Measurements from ENCODE around the gene CD177.
"Not testable (repeated sequence)": the region's sequence is repeated elsewhere in the genome, so short reads cannot be mapped to it uniquely, and the experiment has no call there.

Gene CD177

DNA sequence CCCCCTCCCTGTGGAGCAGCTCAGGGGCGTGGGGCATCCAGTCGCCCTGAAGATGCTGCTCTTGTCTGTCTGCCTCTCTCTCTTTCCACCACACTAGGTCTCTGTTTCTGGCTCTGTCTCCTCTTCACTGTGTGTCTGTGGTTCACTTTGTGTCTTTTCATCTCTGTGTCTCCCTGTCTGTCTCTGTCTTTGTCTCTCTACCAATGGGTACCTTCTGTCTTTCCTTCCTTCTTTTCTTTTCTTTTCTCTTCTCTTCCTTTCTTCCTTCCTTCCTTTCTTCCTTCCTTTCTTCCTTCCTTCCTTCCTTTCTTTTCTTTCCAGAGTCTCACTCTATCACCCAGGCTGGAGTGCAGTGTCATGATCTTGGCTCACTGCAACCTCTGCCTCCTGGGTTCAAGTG lies 13.4 kb upstream of the CD177 start:
- not testable (repeated sequence) for H3K9ac ChIP-seq (ENCODE audit: low read length); DNase-seq; H3K4me2 ChIP-seq (ENCODE audit: low read depth, low read length); H3K4me3 ChIP-seq (ENCODE audit: low read length); H3K27me3 ChIP-seq (replicated peaks; ENCODE audit: insufficient read depth, low read length); H3K9me2 ChIP-seq (replicated peaks; ENCODE audit: insufficient read depth, low read length); H3K27ac ChIP-seq (ENCODE audit: low read length); H3K79me2 ChIP-seq (ENCODE audit: low read length); H4K20me1 ChIP-seq (ENCODE audit: insufficient read depth, low read length); H3K9me3 ChIP-seq (replicated peaks; ENCODE audit: insufficient read depth, low read length); H3K36me3 ChIP-seq (replicated peaks; ENCODE audit: insufficient read depth, low read length); H3F3A ChIP-seq (ENCODE audit: insufficient read depth, low read length); H3K4me1 ChIP-seq (ENCODE audit: low read length); H2AFZ ChIP-seq (ENCODE audit: low read length)

DNA sequence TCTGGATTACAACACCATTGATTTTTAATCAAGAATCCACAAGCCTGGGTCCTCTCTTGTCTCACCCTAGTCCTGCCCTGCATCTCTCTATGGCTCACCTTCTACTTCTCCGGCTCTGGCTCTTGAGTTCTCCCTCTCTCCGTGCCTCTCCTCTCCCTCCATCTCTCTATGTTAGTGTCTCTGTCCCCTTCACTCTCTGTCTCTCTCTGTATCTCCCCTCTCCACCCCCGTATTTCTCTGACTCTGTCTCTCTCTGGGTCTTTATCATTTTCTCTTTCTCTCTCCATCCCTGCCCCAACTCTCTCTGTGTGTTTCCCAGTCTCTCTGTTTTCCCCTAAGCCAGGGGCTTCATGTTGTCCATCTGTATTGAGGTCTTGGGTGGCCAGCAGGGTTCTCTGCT lies 12.4 kb upstream of the CD177 start:
- not testable (repeated sequence) for H3K27me3 ChIP-seq (replicated peaks; ENCODE audit: insufficient read depth, low read length); H3K4me1 ChIP-seq (ENCODE audit: low read length); H3K4me3 ChIP-seq (ENCODE audit: low read length); H3K9ac ChIP-seq (ENCODE audit: low read length); H3K79me2 ChIP-seq (ENCODE audit: low read length); H2AFZ ChIP-seq (ENCODE audit: low read length); H3K27ac ChIP-seq (ENCODE audit: low read length); H4K20me1 ChIP-seq (ENCODE audit: insufficient read depth, low read length); DNase-seq; H3K36me3 ChIP-seq (replicated peaks; ENCODE audit: insufficient read depth, low read length); H3K9me2 ChIP-seq (replicated peaks; ENCODE audit: insufficient read depth, low read length); H3K4me2 ChIP-seq (ENCODE audit: low read depth, low read length); H3F3A ChIP-seq (ENCODE audit: insufficient read depth, low read length); H3K9me3 ChIP-seq (replicated peaks; ENCODE audit: insufficient read depth, low read length)

DNA sequence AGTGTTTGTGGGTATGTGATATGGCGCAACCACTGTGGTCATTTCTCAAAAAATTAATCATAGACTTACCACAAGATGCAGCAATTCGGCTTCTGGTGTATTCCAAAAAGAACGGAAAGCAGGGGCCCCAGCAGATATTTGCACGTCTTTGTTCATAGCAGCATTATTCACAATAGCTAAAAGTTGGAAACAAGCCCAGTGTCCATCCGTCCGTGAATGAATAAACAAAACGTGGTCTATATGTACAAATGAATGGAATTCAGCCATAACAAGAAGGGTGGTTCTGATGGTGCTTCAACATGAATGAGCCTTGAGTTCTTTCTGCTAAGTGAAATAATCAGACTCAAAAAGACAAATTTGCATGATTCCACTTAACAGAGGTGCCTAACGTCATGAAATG lies 11.4 kb upstream of the CD177 start:
- not testable (repeated sequence) for H3K9ac ChIP-seq (ENCODE audit: low read length); H3K79me2 ChIP-seq (ENCODE audit: low read length); DNase-seq; H3K27me3 ChIP-seq (replicated peaks; ENCODE audit: insufficient read depth, low read length); H4K20me1 ChIP-seq (ENCODE audit: insufficient read depth, low read length); H3K36me3 ChIP-seq (replicated peaks; ENCODE audit: insufficient read depth, low read length); H3K9me3 ChIP-seq (replicated peaks; ENCODE audit: insufficient read depth, low read length); H3K4me2 ChIP-seq (ENCODE audit: low read depth, low read length); H2AFZ ChIP-seq (ENCODE audit: low read length); H3K27ac ChIP-seq (ENCODE audit: low read length); H3K9me2 ChIP-seq (replicated peaks; ENCODE audit: insufficient read depth, low read length); H3K4me1 ChIP-seq (ENCODE audit: low read length); H3K4me3 ChIP-seq (ENCODE audit: low read length); H3F3A ChIP-seq (ENCODE audit: insufficient read depth, low read length)

DNA sequence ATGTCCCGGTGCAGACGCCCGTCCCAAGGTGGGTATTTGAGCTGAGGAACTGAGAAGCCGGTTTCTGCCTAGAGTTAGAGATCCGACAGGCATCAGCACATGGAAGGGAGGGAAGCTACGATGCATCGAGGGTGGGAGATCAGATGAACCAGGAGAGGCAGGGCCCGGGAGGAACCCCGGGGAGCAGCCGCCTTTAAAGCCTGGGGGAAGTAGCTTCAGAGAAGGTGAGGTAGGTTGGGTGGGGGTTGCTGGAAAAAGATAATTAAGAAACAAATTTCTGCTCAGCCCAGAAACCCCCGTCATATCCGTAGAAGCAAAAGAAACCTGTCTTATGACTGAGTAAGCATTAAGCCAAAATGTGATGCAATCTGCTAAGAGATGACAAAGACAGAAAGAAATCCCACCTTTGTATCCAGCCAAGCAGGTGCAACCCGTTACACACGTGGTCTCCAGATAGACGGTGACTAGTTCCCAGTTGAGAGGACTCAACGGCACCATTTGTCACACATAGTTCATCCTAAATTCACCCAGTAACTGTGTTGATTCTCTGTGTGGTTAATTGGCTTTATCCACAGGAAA lies 9.1 kb upstream of the CD177 start:
- not testable (repeated sequence) for DNase-seq; H2AFZ ChIP-seq (ENCODE audit: low read length); H4K20me1 ChIP-seq (ENCODE audit: insufficient read depth, low read length); H3K27ac ChIP-seq (ENCODE audit: low read length); H3K9me3 ChIP-seq (replicated peaks; ENCODE audit: insufficient read depth, low read length); H3F3A ChIP-seq (ENCODE audit: insufficient read depth, low read length); H3K36me3 ChIP-seq (replicated peaks; ENCODE audit: insufficient read depth, low read length); H3K4me2 ChIP-seq (ENCODE audit: low read depth, low read length); H3K4me1 ChIP-seq (ENCODE audit: low read length); H3K9ac ChIP-seq (ENCODE audit: low read length); H3K9me2 ChIP-seq (replicated peaks; ENCODE audit: insufficient read depth, low read length); H3K79me2 ChIP-seq (ENCODE audit: low read length); H3K27me3 ChIP-seq (replicated peaks; ENCODE audit: insufficient read depth, low read length); H3K4me3 ChIP-seq (ENCODE audit: low read length)

DNA sequence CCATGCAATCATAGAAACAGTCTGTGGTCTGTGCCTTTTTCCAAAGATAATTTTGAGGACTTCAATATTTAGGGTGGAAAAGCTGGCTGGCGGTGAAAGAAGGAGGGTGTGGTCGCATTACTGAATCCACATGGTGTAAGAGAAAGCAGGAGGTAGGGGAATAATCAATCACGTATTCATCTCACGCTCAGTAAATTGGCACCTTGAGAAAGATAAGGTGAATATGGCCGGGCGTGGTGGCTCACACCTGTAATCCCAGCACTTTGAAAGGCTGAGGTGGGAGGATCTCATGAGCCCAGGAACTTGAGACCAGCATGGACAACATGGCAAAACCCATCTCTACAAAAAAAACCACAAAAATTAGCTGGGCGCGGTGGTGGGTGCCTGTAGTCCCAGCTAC lies 3.7 kb upstream of the CD177 start:
- not testable (repeated sequence) for H3F3A ChIP-seq (ENCODE audit: insufficient read depth, low read length); H3K9ac ChIP-seq (ENCODE audit: low read length); H3K4me3 ChIP-seq (ENCODE audit: low read length); H3K9me2 ChIP-seq (replicated peaks; ENCODE audit: insufficient read depth, low read length); H4K20me1 ChIP-seq (ENCODE audit: insufficient read depth, low read length); H2AFZ ChIP-seq (ENCODE audit: low read length); H3K4me2 ChIP-seq (ENCODE audit: low read depth, low read length); H3K4me1 ChIP-seq (ENCODE audit: low read length); H3K9me3 ChIP-seq (replicated peaks; ENCODE audit: insufficient read depth, low read length); H3K27ac ChIP-seq (ENCODE audit: low read length); DNase-seq; H3K36me3 ChIP-seq (replicated peaks; ENCODE audit: insufficient read depth, low read length); H3K79me2 ChIP-seq (ENCODE audit: low read length)
- H3K27me3 ChIP-seq (replicated peaks; ENCODE audit: insufficient read depth, low read length), result peaks cover 13% of the 10 kb centered on the region

DNA sequence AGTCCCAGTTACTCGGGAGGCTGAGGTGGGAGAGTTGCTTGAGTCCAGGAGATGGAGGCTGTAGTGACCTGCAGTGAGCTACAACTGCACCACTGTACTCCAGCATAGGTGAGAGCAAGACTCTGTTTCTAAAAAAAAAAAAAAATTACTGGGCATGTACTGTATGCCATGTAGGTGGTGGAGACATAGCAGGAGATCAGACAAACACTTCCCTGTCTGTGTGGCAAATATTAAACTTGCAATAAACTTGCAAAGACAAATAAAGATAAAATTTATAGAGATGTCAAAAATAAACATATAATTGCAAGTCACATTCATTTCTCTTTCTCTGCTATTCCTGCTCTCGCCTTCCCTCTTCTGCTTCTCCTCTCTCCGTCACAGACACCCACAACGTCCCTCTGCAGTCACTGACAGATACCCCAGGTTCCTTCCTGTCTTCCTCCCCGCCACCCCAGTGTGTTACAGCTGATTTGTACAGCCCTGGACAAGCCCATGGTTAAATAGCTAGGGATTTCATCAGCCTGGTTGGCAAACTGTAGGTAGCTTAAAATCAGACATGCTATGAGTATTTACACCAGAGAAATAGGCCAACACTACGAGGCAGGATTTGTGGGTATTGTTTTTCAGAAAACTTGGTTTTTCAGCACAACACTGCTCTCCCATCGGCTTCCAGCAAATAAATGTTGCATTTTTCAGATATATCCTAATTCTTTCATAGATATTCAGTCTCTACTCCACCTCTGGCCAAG lies 1.3 kb upstream of the CD177 start:
- H3K27ac ChIP-seq (ENCODE audit: low read length), result no peak overlapping the region
- H4K20me1 ChIP-seq (ENCODE audit: insufficient read depth, low read length), result no peaks in the 10 kb centered on the region
- H3K79me2 ChIP-seq (ENCODE audit: low read length), result no peaks in the 10 kb centered on the region
- DNase-seq, result no peak
- no peak overlapping the region for H3K9ac ChIP-seq (ENCODE audit: low read length)
- H3K4me2 ChIP-seq (ENCODE audit: low read depth, low read length), result no peak overlapping the region
- no peak overlapping the region for H3K4me3 ChIP-seq (ENCODE audit: low read length)
- H3F3A ChIP-seq (ENCODE audit: insufficient read depth, low read length), result no peaks in the 10 kb centered on the region
- H3K4me1 ChIP-seq (ENCODE audit: low read length), result no peaks in the 10 kb centered on the region
- peaks cover 13% of the 10 kb centered on the region for H3K27me3 ChIP-seq (replicated peaks; ENCODE audit: insufficient read depth, low read length)
- TF ChIP-seq EZH2 (optimal IDR thresholded peaks at IDR 0.05; ENCODE audit: low read depth, low read length) (no peak), EZH2phosphoT487 (IDR thresholded peaks at IDR 0.05; ENCODE audit: low read length) (no peak)
- TF ChIP-seq, protein P1, sequence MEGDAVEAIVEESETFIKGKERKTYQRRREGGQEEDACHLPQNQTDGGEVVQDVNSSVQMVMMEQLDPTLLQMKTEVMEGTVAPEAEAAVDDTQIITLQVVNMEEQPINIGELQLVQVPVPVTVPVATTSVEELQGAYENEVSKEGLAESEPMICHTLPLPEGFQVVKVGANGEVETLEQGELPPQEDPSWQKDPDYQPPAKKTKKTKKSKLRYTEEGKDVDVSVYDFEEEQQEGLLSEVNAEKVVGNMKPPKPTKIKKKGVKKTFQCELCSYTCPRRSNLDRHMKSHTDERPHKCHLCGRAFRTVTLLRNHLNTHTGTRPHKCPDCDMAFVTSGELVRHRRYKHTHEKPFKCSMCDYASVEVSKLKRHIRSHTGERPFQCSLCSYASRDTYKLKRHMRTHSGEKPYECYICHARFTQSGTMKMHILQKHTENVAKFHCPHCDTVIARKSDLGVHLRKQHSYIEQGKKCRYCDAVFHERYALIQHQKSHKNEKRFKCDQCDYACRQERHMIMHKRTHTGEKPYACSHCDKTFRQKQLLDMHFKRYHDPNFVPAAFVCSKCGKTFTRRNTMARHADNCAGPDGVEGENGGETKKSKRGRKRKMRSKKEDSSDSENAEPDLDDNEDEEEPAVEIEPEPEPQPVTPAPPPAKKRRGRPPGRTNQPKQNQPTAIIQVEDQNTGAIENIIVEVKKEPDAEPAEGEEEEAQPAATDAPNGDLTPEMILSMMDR (IDR thresholded peaks at IDR 0.05; ENCODE audit: low read length), result no peak
- no peak overlapping the region for H2AFZ ChIP-seq (ENCODE audit: low read length)
- no peaks in the 10 kb centered on the region for H3K9me2 ChIP-seq (replicated peaks; ENCODE audit: insufficient read depth, low read length)
- no peaks in the 10 kb centered on the region for H3K36me3 ChIP-seq (replicated peaks; ENCODE audit: insufficient read depth, low read length)
- H3K9me3 ChIP-seq (replicated peaks; ENCODE audit: insufficient read depth, low read length), result no peaks in the 10 kb centered on the region

Data from MM.1S (cell line).